ENCODE measurements around the gene R3HCC1L.

R3HCC1L gene

GRCh38 chr10:98205351-98205750 is 70.9 kb downstream of the R3HCC1L start:
- no peaks in the 10 kb centered on the region for H3K27me3 ChIP-seq (ENCODE audit: insufficient read depth, low read depth, severe bottlenecking)
- no peaks in the 10 kb centered on the region for H3K9me3 ChIP-seq (ENCODE audit: severe bottlenecking)
- H3K27ac ChIP-seq: no peak overlapping the region
- H3K36me3 ChIP-seq: peaks cover 14% of the 10 kb centered on the region
- TF ChIP-seq CTCF (IDR thresholded peaks at IDR 0.05; ENCODE audit: low read depth, low read length): no peak
- no peak overlapping the region for H3K4me3 ChIP-seq (ENCODE audit: low read depth, low read length)
- no peak for DNase-seq

DNA sequence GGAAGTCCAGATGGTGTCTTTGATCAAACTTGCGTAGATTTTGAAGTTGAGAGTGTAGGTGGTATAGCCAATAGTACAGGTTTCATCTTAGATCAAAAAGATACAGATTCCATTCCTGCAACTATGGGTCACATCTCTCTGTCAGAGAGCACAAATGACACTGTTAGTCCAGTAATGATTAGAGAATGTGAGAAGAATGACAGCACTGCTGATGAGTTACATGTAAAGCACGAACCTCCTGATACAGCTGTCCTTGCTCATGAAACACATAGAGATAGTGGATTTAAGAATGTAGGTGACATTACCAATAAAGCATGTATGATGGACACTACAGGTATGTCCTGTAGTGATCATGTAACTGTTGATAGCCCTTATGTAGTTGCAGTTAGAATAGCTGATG is 74.5 kb downstream of the R3HCC1L start:
- Histone ChIP-seq H3K9me3 (ENCODE audit: severe bottlenecking) (no peaks in the 10 kb centered on the region), H3K36me3 (peaks cover 14% of the 10 kb centered on the region), H3K27me3 (ENCODE audit: insufficient read depth, low read depth, severe bottlenecking) (no peaks in the 10 kb centered on the region), H3K4me3 (ENCODE audit: low read depth, low read length) (no peak overlapping the region), H3K27ac (no peak overlapping the region)
- DNase-seq: no peak
- no peak for TF ChIP-seq CTCF (IDR thresholded peaks at IDR 0.05; ENCODE audit: low read depth, low read length)

DNA sequence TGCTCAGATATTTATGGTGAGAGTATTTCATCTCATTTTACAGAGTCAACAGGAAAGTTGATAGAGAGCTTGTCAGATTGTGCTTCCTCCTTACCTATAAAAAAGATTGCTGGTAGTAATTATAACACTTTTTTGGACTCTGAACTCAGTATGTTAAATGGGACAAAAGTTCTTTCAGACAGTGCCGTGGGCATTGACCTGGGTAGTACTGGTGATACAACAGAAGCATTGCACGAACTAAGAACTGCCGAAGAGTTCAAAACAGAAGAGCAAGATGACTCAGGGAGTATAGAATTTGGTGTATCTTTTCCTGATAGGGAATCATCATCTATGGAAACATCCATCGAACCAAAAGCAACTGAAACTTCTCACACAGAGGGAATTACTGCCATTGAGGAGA is 75.0 kb downstream of the R3HCC1L start:
- Histone ChIP-seq H3K36me3 (peaks cover 14% of the 10 kb centered on the region), H3K4me3 (ENCODE audit: low read depth, low read length) (no peak overlapping the region), H3K27ac (no peak overlapping the region), H3K9me3 (ENCODE audit: severe bottlenecking) (no peaks in the 10 kb centered on the region), H3K27me3 (ENCODE audit: insufficient read depth, low read depth, severe bottlenecking) (no peaks in the 10 kb centered on the region)
- no peak for DNase-seq
- no peak for TF ChIP-seq CTCF (IDR thresholded peaks at IDR 0.05; ENCODE audit: low read depth, low read length)

DNA sequence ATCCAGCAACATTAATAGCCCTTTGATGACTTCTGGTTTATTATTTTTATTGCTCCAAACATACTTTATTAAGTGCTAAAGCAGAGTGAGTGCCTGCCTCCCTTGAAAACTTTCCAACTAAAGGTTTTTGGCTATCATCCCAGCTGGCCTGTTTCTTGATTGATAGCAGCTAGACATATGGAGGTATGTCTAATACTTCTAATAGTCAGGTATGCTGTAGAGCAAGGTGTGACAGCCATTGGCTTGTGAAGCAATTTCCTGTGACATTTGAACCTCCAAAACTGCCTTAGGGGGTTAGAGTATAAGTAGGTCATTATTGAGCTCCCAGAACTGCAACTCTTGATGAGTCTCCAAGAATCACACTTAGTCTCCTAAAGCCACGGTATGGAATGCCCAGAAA is 77.7 kb downstream of the R3HCC1L start:
- peaks cover 14% of the 10 kb centered on the region for H3K36me3 ChIP-seq
- no peak for DNase-seq
- no peaks in the 10 kb centered on the region for H3K9me3 ChIP-seq (ENCODE audit: severe bottlenecking)
- H3K4me3 ChIP-seq (ENCODE audit: low read depth, low read length): no peak overlapping the region
- TF ChIP-seq CTCF (IDR thresholded peaks at IDR 0.05; ENCODE audit: low read depth, low read length): no peak
- H3K27ac ChIP-seq: no peak overlapping the region
- H3K27me3 ChIP-seq (ENCODE audit: insufficient read depth, low read depth, severe bottlenecking): no peaks in the 10 kb centered on the region

DNA sequence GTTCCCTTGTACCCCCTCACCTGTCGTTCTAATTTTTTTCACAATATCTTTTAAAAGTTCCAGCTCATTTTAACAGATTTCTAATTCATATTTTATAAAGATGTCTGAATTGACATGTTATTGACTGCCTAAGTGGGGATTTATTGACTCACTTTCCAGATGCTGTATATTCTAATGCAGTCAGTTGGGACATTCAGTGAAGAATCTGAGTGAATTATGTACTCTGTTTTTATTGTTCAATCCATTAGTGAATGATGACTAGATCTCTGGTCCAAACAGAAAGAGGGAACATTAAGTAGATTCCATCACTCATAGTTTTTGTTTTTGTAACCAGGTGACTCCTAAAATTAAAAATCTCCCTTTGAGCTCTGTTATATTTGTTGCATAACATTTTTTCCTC is 79.3 kb downstream of the R3HCC1L start:
- no peaks in the 10 kb centered on the region for H3K27me3 ChIP-seq (ENCODE audit: insufficient read depth, low read depth, severe bottlenecking)
- no peak for DNase-seq
- H3K27ac ChIP-seq: no peak overlapping the region
- TF ChIP-seq CTCF (IDR thresholded peaks at IDR 0.05; ENCODE audit: low read depth, low read length): no peak
- H3K4me3 ChIP-seq (ENCODE audit: low read depth, low read length): no peak overlapping the region
- H3K9me3 ChIP-seq (ENCODE audit: severe bottlenecking): no peaks in the 10 kb centered on the region
- H3K36me3 ChIP-seq: peaks cover 7% of the 10 kb centered on the region; the same call in 1 of the 2 replicates

- Histone ChIP-seq H3K27ac (no peak overlapping the region), H3K9me3 (ENCODE audit: severe bottlenecking) (peaks cover 4% of the 10 kb centered on the region), H3K36me3 (no peaks in the 10 kb centered on the region; the same call in 1 of the 2 replicates), H3K27me3 (ENCODE audit: insufficient read depth, low read depth, severe bottlenecking) (no peaks in the 10 kb centered on the region), H3K4me3 (ENCODE audit: low read depth, low read length) (no peak overlapping the region)
- no peak for TF ChIP-seq CTCF (IDR thresholded peaks at IDR 0.05; ENCODE audit: low read depth, low read length)
- no peak for DNase-seq
These were observed 80.9 kb downstream of the R3HCC1L start for GRCh38 chr10:98215373-98215772.

Measured in WERI-Rb-1 (cell line).